Upper lobe of right lung (tissue), 1 donor: ENCODE results near the gene PPP5C. TPM values are rescaled to one million over a fixed set of nuclear protein-coding genes. Genes with fewer than 3 reads are reported as not detected.

ENCODE experiments used
- ATAC-seq: fragments of 200-7000 bp; cut with Tn5 transposase; one replicate; pipeline ENCODE4 v1.9.1; 2020; ENCODE audit warnings: mild to moderate bottlenecking, moderate library complexity
- DNase-seq: peaks from one replicate; pipeline ENCODE4 v3.0.0-alpha.2; 2020
- H3K27ac ChIP-seq: fragments of 200-600 bp; one replicate; pipeline ENCODE4 v1.8.0; 2022
- H3K27me3 ChIP-seq: fragments of 200-600 bp; one replicate; pipeline ENCODE4 v1.8.0; 2022; ENCODE audit warnings: mild to moderate bottlenecking
- H3K36me3 ChIP-seq: fragments of 200-600 bp; one replicate; pipeline ENCODE4 v1.8.0; 2022
- H3K4me1 ChIP-seq: fragments of 200-600 bp; one replicate; pipeline ENCODE4 v1.8.0; 2022
- H3K4me3 ChIP-seq: fragments of 200-600 bp; one replicate; pipeline ENCODE4 v1.8.0; 2022; ENCODE audit warnings: mild to moderate bottlenecking
- H3K9me3 ChIP-seq: fragments of 200-600 bp; one replicate; pipeline ENCODE4 v1.8.0; 2022
- intact Hi-C: fragments of 100-400 bp; cut with DNase I; formaldehyde crosslinking; loops from one replicate; pipeline ENCODE4 v1.11.0; 2022
- total RNA-seq: library from RNA; stranded (reverse); fragmentation: NEBNext Ultra II Directional; extraction: Animal tissue kit (Norgen Biotek cat#: 25700); gene quantifications from one replicate; pipeline ENCODE4 v1.2.1, GENCODE V29; 2021
- TF ChIP-seq, protein P1 (sequence below): fragments of 200-600 bp; IDR thresholded peaks from one replicate; pipeline ENCODE4 v1.8.0; 2022; ENCODE audit warnings: antibody characterized with exemption
- donor health status: DM: no; HTN: yes; CAD: no; lungs with severe emphysema.

The PPP5C gene
- total RNA-seq, 1 donor from 2014 or later: 50.0 TPM

DNA sequence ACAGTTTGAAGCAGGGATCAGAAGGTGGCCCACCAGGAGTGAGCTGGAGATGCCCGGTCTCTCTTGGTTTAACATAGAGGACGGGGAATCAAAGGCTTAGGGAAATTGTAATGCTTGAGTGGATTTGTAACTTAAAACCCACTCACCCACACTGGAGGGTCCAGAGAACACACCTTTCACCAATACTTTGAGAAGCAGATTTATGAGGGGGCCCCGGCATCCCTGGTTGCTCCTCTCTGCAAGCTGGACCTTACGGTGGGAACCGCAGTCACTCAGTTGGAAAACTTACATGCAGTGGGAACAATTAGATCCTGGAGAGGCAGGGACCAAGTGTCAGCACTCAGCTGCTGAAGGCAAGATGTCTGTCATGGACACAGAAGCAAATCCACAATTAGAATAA lies 20.5 kb downstream of the PPP5C start:
- H3K27me3 ChIP-seq: no peaks in the 10 kb centered on the region
- intact Hi-C loops: no loop called here
- ATAC-seq: no peak
- H3K4me1 ChIP-seq: no peaks in the 10 kb centered on the region
- TF ChIP-seq, protein P1, sequence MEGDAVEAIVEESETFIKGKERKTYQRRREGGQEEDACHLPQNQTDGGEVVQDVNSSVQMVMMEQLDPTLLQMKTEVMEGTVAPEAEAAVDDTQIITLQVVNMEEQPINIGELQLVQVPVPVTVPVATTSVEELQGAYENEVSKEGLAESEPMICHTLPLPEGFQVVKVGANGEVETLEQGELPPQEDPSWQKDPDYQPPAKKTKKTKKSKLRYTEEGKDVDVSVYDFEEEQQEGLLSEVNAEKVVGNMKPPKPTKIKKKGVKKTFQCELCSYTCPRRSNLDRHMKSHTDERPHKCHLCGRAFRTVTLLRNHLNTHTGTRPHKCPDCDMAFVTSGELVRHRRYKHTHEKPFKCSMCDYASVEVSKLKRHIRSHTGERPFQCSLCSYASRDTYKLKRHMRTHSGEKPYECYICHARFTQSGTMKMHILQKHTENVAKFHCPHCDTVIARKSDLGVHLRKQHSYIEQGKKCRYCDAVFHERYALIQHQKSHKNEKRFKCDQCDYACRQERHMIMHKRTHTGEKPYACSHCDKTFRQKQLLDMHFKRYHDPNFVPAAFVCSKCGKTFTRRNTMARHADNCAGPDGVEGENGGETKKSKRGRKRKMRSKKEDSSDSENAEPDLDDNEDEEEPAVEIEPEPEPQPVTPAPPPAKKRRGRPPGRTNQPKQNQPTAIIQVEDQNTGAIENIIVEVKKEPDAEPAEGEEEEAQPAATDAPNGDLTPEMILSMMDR: no peak
- no peak overlapping the region for H3K27ac ChIP-seq
- no peaks in the 10 kb centered on the region for H3K9me3 ChIP-seq
- no peak overlapping the region for H3K4me3 ChIP-seq
- H3K36me3 ChIP-seq: peaks cover 29% of the 10 kb centered on the region
- DNase-seq: peak; percentile 27

DNA sequence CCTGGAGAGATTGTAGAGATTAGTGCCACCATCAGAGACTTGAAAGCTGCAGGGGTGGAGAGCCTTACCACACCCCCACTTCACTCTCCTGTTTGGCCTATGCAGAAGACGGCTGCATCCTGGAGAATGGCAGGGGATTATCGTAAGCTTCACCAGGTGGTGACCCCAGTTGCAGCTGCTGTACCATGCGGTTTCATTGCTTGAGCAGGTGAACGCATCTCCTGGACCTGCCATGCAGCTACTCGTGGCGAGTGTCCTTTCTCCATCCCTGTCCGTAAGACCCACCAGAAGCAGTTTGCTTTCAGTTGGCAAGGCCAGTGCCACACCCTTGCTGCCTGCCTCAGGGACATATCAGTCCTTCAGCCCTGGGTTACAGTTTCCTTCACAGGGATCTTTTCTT lies 21.2 kb downstream of the PPP5C start:
- intact Hi-C loops: no loop called here
- Histone ChIP-seq H3K4me3 (no peak overlapping the region), H3K27me3 (no peaks in the 10 kb centered on the region), H3K36me3 (peaks cover 29% of the 10 kb centered on the region), H3K9me3 (no peaks in the 10 kb centered on the region), H3K27ac (no peak overlapping the region), H3K4me1 (peaks cover 5% of the 10 kb centered on the region)
- DNase-seq (peak; percentile 27), ATAC-seq (no peak)
- TF ChIP-seq, protein P1: no peak

DNA sequence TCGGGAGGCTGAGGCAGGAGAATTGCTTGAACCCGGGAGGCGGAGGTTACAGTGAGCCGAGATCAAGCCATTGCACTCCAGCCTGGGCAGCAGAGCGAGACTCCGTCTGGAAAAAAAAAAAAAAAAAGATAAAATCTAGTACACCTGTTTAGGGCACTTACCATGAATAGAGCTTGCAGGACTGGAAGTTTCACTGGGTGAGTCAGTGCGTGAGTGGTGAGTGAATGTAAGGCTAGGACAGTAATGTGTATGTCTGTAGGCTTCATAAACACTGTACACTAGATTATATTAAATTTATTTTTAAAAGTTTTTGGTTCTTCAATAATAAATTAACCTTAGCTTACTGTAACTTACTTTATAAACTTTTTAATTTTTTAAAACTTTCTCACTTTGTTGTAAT lies 22.9 kb downstream of the PPP5C start:
- Histone ChIP-seq H3K4me1 (peaks cover 22% of the 10 kb centered on the region), H3K27me3 (no peaks in the 10 kb centered on the region), H3K9me3 (no peaks in the 10 kb centered on the region), H3K36me3 (peaks cover 19% of the 10 kb centered on the region), H3K4me3 (no peak overlapping the region), H3K27ac (no peak overlapping the region)
- TF ChIP-seq, protein P1: no peak
- peak; percentile 8 for DNase-seq
- intact Hi-C loops: no loop called here
- ATAC-seq: no peak

DNA sequence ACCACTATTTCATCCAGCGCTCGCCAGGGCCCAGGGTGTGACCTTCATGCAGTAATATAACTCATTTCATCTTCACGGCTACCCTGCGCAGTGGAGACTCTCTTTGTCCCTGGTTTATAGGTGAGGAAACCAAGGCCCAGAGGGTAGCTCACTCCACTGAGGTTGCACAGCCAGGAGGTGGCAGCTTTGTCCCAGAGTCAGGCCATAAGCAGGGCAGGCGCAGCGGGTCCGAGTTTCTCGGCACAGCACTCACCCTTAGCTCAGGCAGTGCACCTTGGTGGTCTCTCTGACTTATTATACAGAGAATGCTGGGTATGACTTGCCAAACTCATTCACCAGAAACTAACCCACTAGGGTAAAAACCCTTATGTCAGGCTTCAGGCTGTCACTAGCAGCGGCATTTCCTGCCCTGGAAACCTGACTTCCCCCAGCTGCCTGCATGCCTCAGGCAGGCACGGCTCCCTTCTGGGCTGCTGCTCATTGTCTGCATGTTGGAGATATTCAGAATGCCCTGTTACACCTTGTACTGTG lies 24.5 kb downstream of the PPP5C start:
- TF ChIP-seq, protein P1: no peak
- no peak overlapping the region for H3K27ac ChIP-seq
- DNase-seq: peak; percentile 38
- ATAC-seq: no peak
- intact Hi-C loops: no loop called here
- peaks cover 26% of the 10 kb centered on the region for H3K36me3 ChIP-seq
- no peaks in the 10 kb centered on the region for H3K27me3 ChIP-seq
- H3K9me3 ChIP-seq: no peaks in the 10 kb centered on the region
- H3K4me1 ChIP-seq: peaks cover 22% of the 10 kb centered on the region
- no peak overlapping the region for H3K4me3 ChIP-seq

DNA sequence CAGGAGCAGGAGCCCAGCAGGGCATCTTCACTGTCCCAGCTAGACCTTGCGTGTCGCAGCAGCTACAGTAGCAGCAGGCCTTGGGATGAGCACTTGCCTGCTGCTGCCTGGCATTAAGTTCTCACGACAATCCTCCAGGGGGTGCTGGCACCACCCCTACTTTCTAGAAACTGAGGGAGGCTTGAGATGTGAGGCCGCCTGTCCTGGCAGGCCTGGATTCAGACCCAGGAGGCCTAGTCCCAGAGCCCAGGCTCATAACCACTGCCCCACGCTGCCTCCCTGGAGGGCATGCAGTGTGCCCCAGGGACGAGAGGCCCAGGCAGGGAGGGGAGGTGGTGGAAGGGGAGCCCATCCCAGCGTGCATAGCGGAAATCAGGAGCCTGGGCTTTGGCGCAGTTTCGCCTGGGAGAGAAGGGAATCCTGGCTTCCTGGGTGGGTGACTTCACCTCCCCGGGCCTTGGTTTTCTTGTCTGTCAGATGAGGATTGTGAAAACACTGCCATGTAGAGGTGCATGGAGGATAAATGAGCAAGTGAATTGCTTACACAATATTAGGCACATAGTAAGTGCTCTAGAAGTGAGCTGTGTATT lies 26.1 kb downstream of the PPP5C start:
- Histone ChIP-seq H3K27me3 (no peaks in the 10 kb centered on the region), H3K4me3 (no peak overlapping the region), H3K9me3 (no peaks in the 10 kb centered on the region), H3K27ac (peak overlapping the region; percentile 70), H3K4me1 (peaks cover 22% of the 10 kb centered on the region), H3K36me3 (peaks cover 34% of the 10 kb centered on the region)
- intact Hi-C loops: no loop called here
- DNase-seq: peak; percentile 60
- TF ChIP-seq, protein P1: peak; percentile 14
- no peak for ATAC-seq
